ENCODE data around the gene ASPHD2.

- TF ChIP-seq SP1 (IDR thresholded peaks at IDR 0.05) = no peak
- no peak for TF ChIP-seq FOXM1 (IDR thresholded peaks at IDR 0.05; ENCODE audit: borderline replicate concordance)
- no peak for TF ChIP-seq CTBP1 (IDR thresholded peaks at IDR 0.05; ENCODE audit: borderline replicate concordance)
- TF ChIP-seq ELF4 (IDR thresholded peaks at IDR 0.05) = no peak
- no peak for TF ChIP-seq FOXK2 (IDR thresholded peaks at IDR 0.05)
- no peak for TF ChIP-seq SUZ12 (IDR thresholded peaks at IDR 0.05)
- TF ChIP-seq BHLHE40 (IDR thresholded peaks at IDR 0.05; ENCODE audit: borderline replicate concordance) = no peak
- no peak for TF ChIP-seq HDGF (IDR thresholded peaks at IDR 0.05; ENCODE audit: borderline replicate concordance)
- TF ChIP-seq FOXA1 (IDR thresholded peaks at IDR 0.05) = no peak
- no peak for TF ChIP-seq ZNF384 (IDR thresholded peaks at IDR 0.05)
- no peak for TF ChIP-seq ARNT (IDR thresholded peaks at IDR 0.05)
- no peak for TF ChIP-seq TARDBP (IDR thresholded peaks at IDR 0.05)
These were observed 65.4 kb downstream of the ASPHD2 start for GRCh38 chr22:26494506-26494905.
